WTC11 (cell line): ENCODE results near the gene MAPRE2. TPM values are rescaled to one million over a fixed set of nuclear protein-coding genes. Genes with fewer than 3 reads are reported as not detected.

Experiments
- ATAC-seq: fragments of 200-7000 bp; cut with Tn5 transposase; 2 replicates; pipeline ENCODE4 v1.10.0; 2021; ENCODE audit warnings: mild to moderate bottlenecking, moderate library complexity
- CTCF ChIA-PET: fragments of 300-600 bp; sonication (Branson Sonifier 250); formaldehyde crosslinking; loops from one replicate; lab custom pipeline; 2021; ENCODE audit warnings: antibody characterized with exemption; lab: Charles Lee
- POLR2A ChIA-PET: fragments of 350-600 bp; sonication (Branson Sonifier 250); formaldehyde crosslinking; loops from one replicate; lab custom pipeline; 2021; ENCODE audit warnings: antibody characterized with exemption; lab: Charles Lee
- DNase-seq: peaks from one replicate; pipeline ENCODE4 v3.0.0; 2021; ENCODE audit warnings: low spot score
- H3K27ac Mint-ChIP-seq: 2 replicates; pipeline ENCODE4 v1.8.0; 2021; ENCODE audit warnings: mixed read lengths
- H3K27me3 Mint-ChIP-seq: 2 replicates; pipeline ENCODE4 v1.8.0; 2021; ENCODE audit warnings: low read depth, mild to moderate bottlenecking, moderate library complexity, mixed read lengths
- H3K36me3 Mint-ChIP-seq: 2 replicates; pipeline ENCODE4 v1.8.0; 2021; ENCODE audit warnings: mixed read lengths
- H3K4me1 Mint-ChIP-seq: 2 replicates; pipeline ENCODE4 v1.8.0; 2022; ENCODE audit warnings: mixed read lengths
- H3K4me3 Mint-ChIP-seq: 2 replicates; pipeline ENCODE4 v1.8.0; 2021; ENCODE audit warnings: mild to moderate bottlenecking, moderate library complexity, mixed read lengths
- H3K9me3 Mint-ChIP-seq: 2 replicates; pipeline ENCODE4 v1.8.0; 2021; ENCODE audit warnings: mixed read lengths
- E2F4 ChIP-seq: sonication (generic); formaldehyde crosslinking; IDR thresholded peaks from 2 replicates; pipeline ENCODE4 v1.8.1; 2022; ENCODE audit warnings: low read depth, mild to moderate bottlenecking, moderate library complexity, missing genetic modification reagents, borderline replicate concordance
- NR3C1 ChIP-seq: sonication (generic); formaldehyde crosslinking; conservative IDR thresholded peaks from 2 replicates; pipeline ENCODE4 v1.8.1; 2023; ENCODE audit warnings: low read depth, mild to moderate bottlenecking, missing genetic modification reagents
- PRRX2 ChIP-seq: fragments of 250-450 bp; sonication (Bioruptor Pico); IDR thresholded peaks from 2 replicates; pipeline ENCODE4 v1.8.0; 2021; ENCODE audit warnings: mild to moderate bottlenecking
- RELA ChIP-seq: sonication (generic); formaldehyde crosslinking; IDR thresholded peaks from 2 replicates; pipeline ENCODE4 v1.8.1; 2022; ENCODE audit warnings: missing genetic modification reagents, mild to moderate bottlenecking, borderline replicate concordance
- RORB ChIP-seq: fragments of 250-450 bp; sonication (Bioruptor Pico); IDR thresholded peaks from 2 replicates; pipeline ENCODE4 v1.9.0; 2021; ENCODE audit warnings: mild to moderate bottlenecking
- TEAD4 ChIP-seq: sonication (generic); formaldehyde crosslinking; IDR thresholded peaks from 2 replicates; pipeline ENCODE4 v1.8.0; 2022; ENCODE audit warnings: mild to moderate bottlenecking, missing genetic modification reagents
- ZBTB43 ChIP-seq: sonication (generic); formaldehyde crosslinking; IDR thresholded peaks from 2 replicates; pipeline ENCODE4 v1.8.1; 2023; ENCODE audit warnings: mild to moderate bottlenecking, missing genetic modification reagents
- ZMAT4 ChIP-seq: fragments of 250-450 bp; sonication (Bioruptor Pico); IDR thresholded peaks from 2 replicates; pipeline ENCODE4 v1.9.0; 2021; ENCODE audit warnings: mild to moderate bottlenecking
- ZNF219 ChIP-seq: sonication (generic); formaldehyde crosslinking; IDR thresholded peaks from 2 replicates; pipeline ENCODE4 v1.8.0; 2023; ENCODE audit warnings: missing genetic modification reagents, mild to moderate bottlenecking, borderline replicate concordance
- ZNF263 ChIP-seq: sonication (generic); formaldehyde crosslinking; IDR thresholded peaks from 2 replicates; pipeline ENCODE4 v1.8.1; 2022; ENCODE audit warnings: low read depth, mild to moderate bottlenecking, moderate library complexity, missing genetic modification reagents
- ZNF416 ChIP-seq: fragments of 250-450 bp; sonication (Bioruptor Pico); IDR thresholded peaks from 2 replicates; pipeline ENCODE4 v1.9.0; 2021; ENCODE audit warnings: mild to moderate bottlenecking, inconsistent platforms
- ZNF512 ChIP-seq: sonication (generic); formaldehyde crosslinking; IDR thresholded peaks from 2 replicates; pipeline ENCODE4 v1.8.1; 2022; ENCODE audit warnings: missing genetic modification reagents, borderline replicate concordance
- ZSCAN18 ChIP-seq: fragments of 250-450 bp; sonication (Bioruptor Pico); IDR thresholded peaks from 2 replicates; pipeline ENCODE4 v2.1.2; 2022; ENCODE audit warnings: mild to moderate bottlenecking, moderate library complexity
- total RNA-seq: library from RNA; stranded (reverse); gene quantifications from 3 replicates; pipeline ENCODE4 v1.2.3, GENCODE V29; 2021

Gene MAPRE2
- total RNA-seq, 1 experiment from 2014 or later, result 20.4 TPM

- TF ChIP-seq NR3C1 (CRISPR knock-in tag), result no peak
- TF ChIP-seq RELA (CRISPR knock-in tag), result no peak
- no peak for TF ChIP-seq PRRX2 (CRISPR knock-in tag)
- TF ChIP-seq, all 79 proteins: peak for 0
- Mint-ChIP-seq H3K27ac (no peak overlapping the region), H3K4me1 (peaks cover 13% of the 10 kb centered on the region), H3K4me3 (no peak overlapping the region), H3K36me3 (peaks cover 3% of the 10 kb centered on the region; the same call in 1 of the 2 replicates), H3K27me3 (no peaks in the 10 kb centered on the region), H3K9me3 (no peaks in the 10 kb centered on the region)
- ChIA-PET CTCF (interaction anchor here (2.0 kb wide), 1 partner anchor 10 kb away, joined by 7 read pairs; no protein-coding TSS in a partner anchor), POLR2A (no interaction called here)
- ATAC-seq (no peak), DNase-seq (no peak)
These were observed 91.0 kb downstream of the MAPRE2 start for GRCh38 chr18:35132021-35132902.

- H3K9me3 Mint-ChIP-seq, result no peaks in the 10 kb centered on the region
- ChIA-PET CTCF (interaction anchor here (1.3 to 1.9 kb wide), 2 partner anchors 9 to 10 kb away, joined by 4 to 7 read pairs; no protein-coding TSS in a partner anchor), POLR2A (no interaction called here)
These were observed 93.0 kb downstream of the MAPRE2 start for GRCh38 chr18:35134190-35134730.

GRCh38 chr18:35134791-35135531 lies 93.7 kb downstream of the MAPRE2 start:
- Mint-ChIP-seq H3K36me3 (peaks cover 3% of the 10 kb centered on the region; the same call in 1 of the 2 replicates), H3K27ac (no peak overlapping the region), H3K4me3 (no peak overlapping the region), H3K27me3 (no peaks in the 10 kb centered on the region), H3K4me1 (peaks cover 25% of the 10 kb centered on the region), H3K9me3 (no peaks in the 10 kb centered on the region)
- peak; percentile 51 for ATAC-seq
- CTCF ChIA-PET, result interaction anchor here (1.8 to 1.9 kb wide), 2 partner anchors 7 to 9 kb away, joined by 5 to 7 read pairs; no protein-coding TSS in a partner anchor
- DNase-seq, result no peak
- TF ChIP-seq ZBTB43 (CRISPR knock-in tag) (no peak), ZSCAN18 (CRISPR knock-in tag) (no peak), E2F4 (CRISPR knock-in tag) (no peak), ZNF219 (CRISPR knock-in tag) (no peak), ZNF512 (no peak)
- POLR2A ChIA-PET, result no interaction called here

More at GRCh38 chr18:35134190-35134730, 93.0 kb downstream of the MAPRE2 start:
- TF ChIP-seq ZMAT4 (CRISPR knock-in tag) (no peak), ZNF416 (CRISPR knock-in tag) (no peak), ZNF263 (CRISPR knock-in tag) (no peak), RORB (CRISPR knock-in tag) (no peak), TEAD4 (CRISPR knock-in tag) (no peak)
- H3K27me3 Mint-ChIP-seq, result no peaks in the 10 kb centered on the region
- H3K36me3 Mint-ChIP-seq, result peaks cover 3% of the 10 kb centered on the region; the same call in 1 of the 2 replicates
- no peak overlapping the region for H3K4me3 Mint-ChIP-seq
- no peak overlapping the region for H3K27ac Mint-ChIP-seq
- no peak for DNase-seq
- peaks cover 18% of the 10 kb centered on the region for H3K4me1 Mint-ChIP-seq
- ATAC-seq, result no peak
